GM10266 (cell line): ENCODE results near the gene AFAP1L2.

ENCODE experiments used
- DNase-seq: peaks from one replicate; pipeline ENCODE4 v3.0.0; 2012; ENCODE audit errors: extremely low spot score
- TF ChIP-seq, protein P1 (sequence below): IDR thresholded peaks from 2 replicates; pipeline ENCODE4 v1.5.1; 2012; ENCODE audit warnings: mild to moderate bottlenecking, low read depth; ENCODE audit not compliant: control insufficient read depth, insufficient read depth; ENCODE audit errors: missing control alignments

Gene AFAP1L2

DNA sequence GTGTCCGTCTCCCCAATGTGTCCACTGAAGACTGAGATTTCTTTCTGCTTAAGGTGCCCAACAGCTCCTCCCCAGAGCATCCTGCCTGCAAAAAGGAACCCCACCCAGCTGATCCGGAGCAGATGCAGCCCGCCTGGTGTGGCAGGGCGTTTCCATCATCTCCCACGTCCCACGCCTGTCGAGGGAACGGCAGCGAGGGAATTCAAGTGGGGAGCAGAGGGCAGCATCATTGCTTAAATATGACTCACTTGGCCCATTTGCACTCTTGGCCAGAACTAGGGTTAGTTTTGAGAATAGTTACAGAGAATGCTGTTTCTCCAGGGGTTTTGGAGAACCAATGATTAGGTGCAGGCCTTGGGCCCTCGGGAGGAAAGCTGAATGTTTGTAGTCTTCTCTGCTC, 144.5 kb downstream of the AFAP1L2 start:
- TF ChIP-seq, protein P1, sequence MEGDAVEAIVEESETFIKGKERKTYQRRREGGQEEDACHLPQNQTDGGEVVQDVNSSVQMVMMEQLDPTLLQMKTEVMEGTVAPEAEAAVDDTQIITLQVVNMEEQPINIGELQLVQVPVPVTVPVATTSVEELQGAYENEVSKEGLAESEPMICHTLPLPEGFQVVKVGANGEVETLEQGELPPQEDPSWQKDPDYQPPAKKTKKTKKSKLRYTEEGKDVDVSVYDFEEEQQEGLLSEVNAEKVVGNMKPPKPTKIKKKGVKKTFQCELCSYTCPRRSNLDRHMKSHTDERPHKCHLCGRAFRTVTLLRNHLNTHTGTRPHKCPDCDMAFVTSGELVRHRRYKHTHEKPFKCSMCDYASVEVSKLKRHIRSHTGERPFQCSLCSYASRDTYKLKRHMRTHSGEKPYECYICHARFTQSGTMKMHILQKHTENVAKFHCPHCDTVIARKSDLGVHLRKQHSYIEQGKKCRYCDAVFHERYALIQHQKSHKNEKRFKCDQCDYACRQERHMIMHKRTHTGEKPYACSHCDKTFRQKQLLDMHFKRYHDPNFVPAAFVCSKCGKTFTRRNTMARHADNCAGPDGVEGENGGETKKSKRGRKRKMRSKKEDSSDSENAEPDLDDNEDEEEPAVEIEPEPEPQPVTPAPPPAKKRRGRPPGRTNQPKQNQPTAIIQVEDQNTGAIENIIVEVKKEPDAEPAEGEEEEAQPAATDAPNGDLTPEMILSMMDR = no peak
- DNase-seq = no peak

DNA sequence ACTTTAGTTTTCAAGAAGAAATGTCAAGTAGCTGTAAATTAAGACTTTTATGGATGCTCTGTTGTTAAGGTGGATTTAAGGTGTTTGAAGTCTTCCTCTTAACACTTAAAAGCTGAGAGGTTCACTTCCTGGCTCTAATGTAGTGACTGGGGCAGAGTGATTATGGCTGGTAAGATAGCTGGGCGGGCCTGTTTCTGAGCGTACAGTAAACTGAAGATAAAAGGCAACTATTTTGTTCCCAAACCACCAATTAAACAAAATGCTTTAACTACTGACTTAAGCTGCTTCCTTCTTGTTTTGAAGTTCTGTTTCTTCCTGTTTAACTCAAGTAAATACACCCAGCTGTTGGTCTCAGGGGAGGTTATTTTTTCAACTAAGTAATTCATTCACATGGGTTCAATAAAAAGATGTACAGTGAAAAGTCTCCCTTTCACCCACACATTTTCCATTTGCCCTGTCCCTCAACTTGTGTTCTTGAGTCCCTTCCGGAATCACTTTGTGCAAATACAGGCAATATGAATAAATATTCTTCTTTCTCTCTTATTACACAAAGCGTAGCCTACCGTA, 145.9 kb downstream of the AFAP1L2 start:
- TF ChIP-seq, protein P1 = no peak
- DNase-seq = no peak

- TF ChIP-seq, protein P1 = no peak
- no peak for DNase-seq
Observed at GRCh38 chr10:114257498-114257897, 146.8 kb downstream of the AFAP1L2 start.

- no peak for DNase-seq
- TF ChIP-seq, protein P1 = no peak
Observed at GRCh38 chr10:114256822-114257221, 147.5 kb downstream of the AFAP1L2 start.

DNA sequence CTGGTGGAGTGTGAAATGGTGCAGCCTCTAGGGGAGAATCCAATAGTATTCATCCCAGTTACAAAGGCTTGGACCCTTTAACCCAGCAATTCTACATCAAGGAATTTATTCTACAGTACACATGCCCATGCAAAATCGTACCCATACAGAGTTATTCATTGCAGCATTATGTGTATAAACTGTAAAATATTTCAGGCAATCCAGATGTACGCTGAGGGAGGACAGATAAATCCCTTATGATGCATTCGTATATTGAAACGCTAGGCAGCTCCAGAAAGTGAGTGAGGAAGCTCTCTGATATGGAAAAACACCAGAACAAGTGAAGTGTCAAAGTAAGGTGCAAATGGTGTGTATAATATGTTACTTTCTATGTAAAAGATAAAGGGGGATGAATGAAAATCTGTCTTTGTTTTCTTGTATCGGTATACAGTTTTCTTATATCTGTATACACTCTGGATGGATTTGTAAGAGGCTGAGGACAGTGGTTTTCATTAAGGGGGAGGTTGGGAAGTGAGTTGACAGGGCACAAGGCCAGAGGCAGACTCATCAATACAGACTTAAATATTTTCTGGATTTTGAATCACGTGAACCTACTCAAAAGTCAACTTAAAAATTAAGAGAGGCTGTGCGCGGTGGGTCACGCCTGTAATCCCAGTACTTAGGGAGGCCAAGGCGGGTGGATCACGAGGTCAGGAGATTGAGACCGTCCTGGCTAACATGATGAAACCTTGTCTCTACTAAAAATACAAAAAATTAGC, 148.1 kb downstream of the AFAP1L2 start:
- DNase-seq = no peak
- TF ChIP-seq, protein P1 = no peak

DNA sequence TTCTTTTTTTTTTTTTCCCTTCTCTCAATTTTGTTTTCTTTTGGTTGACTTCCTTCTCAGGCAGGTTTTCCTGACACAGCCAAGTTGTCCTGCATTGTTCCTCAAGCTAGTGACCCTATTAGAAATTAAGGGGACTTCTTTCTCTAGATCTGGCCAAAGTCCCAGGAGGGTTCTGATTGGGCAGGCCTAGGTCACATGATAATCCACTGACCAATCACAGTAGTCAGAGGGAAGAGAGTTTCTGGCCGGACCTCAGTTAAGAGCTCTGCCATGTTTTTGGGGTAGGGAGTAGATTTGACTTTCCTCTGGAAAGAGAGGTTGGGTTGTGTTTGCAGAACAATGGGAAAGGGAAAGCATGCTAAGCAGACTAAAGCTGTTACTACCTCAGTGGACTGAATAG, 149.1 kb downstream of the AFAP1L2 start:
- DNase-seq = no peak
- TF ChIP-seq, protein P1 = no peak

GRCh38 chr10:114252883-114253282, 151.4 kb downstream of the AFAP1L2 start:
- no peak for DNase-seq
- TF ChIP-seq, protein P1 = no peak
